Right ventricle myocardium superior (tissue), 1 donor: ENCODE results near the gene PDGFA. TPM values are rescaled to one million over a fixed set of nuclear protein-coding genes. Genes with fewer than 3 reads are reported as not detected.

Source experiments
- ATAC-seq: fragments of 200-7000 bp; cut with Tn5 transposase; one replicate; pipeline ENCODE4 v1.9.1; 2020; ENCODE audit warnings: mild to moderate bottlenecking; ENCODE audit not compliant: poor library complexity
- DNase-seq: peaks from one replicate; pipeline ENCODE4 v3.0.0-alpha.2; 2020
- intact Hi-C: fragments of 100-400 bp; cut with DNase I; formaldehyde crosslinking; loops from one replicate; pipeline ENCODE4 v1.11.2; 2022
- total RNA-seq: library from RNA; stranded (reverse); fragmentation: NEBNext Ultra II Directional; extraction: Animal tissue kit (Norgen Biotek cat#: 25700); gene quantifications from one replicate; pipeline ENCODE4 v1.2.1, GENCODE V29; 2021
- donor health status: DM: no; HTN: yes; CAD: no; lungs with severe emphysema.

Gene PDGFA
- total RNA-seq, 1 donor from 2014 or later, result 34.5 TPM

DNA sequence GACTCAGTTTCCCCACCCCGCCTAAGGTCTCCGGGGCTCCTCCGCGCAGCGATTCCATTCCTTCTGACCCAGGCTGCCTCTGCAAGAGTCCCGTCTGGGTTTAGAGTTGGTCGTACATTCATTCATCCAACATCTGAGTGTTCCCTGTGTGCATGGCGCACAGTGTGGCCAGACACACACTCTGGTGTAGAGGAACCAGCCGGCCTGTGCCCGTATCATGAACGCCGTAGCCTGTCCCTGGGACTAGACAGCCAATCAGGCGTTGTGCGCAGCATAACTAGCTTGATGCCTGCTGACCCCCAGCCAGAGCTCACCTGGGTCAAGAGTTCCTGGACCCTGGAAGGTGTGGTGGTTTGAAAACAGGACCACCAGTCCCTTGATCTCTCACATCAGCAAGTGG lies 20.9 kb upstream of the PDGFA start:
- intact Hi-C loops, result no loop called here
- ATAC-seq (no peak), DNase-seq (no peak)

DNA sequence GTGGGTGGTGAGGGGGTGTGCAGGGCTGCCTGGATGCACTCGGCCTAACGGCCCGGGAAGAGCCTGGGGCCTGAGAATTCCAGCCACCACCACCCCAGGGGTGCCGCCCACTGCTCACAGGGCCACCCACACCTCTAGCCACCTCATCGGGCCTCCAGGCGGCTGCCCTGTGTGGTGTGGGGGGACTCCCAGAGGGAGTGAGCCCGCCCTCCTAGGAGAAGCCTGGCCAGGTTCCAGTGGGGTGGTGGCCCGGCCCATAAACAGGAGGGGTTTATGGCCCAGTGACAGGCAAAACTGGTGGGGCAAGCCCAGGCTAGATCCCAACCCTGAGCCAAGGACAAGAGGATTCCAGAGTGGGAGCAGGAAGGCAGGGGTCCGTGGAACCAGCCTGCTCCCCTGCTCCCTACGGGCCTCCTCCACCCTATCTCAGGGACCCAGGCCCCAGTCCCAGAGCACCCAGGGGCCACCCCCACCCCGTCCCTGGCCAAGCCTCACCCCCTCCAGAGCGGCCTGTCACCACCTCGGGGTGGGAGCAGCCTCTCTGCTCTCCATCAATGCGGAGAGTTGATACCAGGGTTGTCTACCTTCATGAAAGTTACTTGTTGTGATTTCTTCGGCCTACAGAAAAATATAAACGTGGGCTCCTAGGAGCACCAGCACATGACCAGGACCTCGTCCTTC lies 20.2 kb upstream of the PDGFA start:
- intact Hi-C loops, result no loop called here
- ATAC-seq (peak; percentile 33), DNase-seq (no peak)

DNA sequence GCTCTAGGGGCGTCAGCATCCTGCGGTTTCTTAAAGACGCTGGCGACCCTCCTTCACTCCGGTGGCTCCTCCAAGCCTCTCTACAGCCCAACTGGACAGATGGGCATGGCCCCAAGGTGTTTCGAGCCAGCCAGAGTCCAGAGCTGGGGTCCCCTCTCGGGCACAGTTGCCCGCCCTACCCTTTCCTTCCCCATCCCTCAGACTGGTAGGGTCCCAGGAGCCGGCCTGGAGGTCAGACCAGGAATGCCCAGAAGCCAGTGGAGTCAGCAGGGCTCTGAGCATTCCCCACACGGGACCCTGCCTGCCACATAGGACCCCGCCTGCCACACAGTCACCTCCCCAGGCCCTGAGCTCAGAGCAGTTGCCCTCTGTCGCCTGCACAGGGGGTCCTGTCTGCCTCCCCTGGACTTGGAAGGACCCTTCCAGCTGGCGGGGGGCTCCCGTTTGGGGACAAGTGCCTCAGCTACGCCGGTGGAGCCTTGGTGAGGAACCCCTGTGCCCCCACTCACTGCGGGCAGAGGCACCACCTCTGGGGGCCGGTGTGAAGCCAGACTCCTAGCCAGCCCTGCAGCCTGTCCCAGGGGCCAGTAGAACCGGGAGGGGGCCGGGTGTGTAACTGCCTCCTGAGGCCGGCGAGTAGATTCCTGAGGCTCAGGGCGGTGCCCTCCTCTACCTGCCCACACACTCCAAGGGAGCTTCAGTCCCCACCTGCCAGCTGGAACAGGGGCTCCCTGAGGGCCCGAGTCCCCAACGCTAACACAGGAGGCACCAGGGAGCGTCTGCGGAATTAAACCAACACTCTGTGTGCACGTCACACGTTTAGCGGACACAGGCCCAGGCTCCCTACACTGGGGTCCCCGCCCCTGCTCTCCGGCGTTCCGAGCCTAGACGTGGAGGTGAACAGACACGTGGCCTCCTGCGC lies 19.4 kb upstream of the PDGFA start:
- DNase-seq, result no peak
- intact Hi-C loops, result no loop called here
- no peak for ATAC-seq

DNA sequence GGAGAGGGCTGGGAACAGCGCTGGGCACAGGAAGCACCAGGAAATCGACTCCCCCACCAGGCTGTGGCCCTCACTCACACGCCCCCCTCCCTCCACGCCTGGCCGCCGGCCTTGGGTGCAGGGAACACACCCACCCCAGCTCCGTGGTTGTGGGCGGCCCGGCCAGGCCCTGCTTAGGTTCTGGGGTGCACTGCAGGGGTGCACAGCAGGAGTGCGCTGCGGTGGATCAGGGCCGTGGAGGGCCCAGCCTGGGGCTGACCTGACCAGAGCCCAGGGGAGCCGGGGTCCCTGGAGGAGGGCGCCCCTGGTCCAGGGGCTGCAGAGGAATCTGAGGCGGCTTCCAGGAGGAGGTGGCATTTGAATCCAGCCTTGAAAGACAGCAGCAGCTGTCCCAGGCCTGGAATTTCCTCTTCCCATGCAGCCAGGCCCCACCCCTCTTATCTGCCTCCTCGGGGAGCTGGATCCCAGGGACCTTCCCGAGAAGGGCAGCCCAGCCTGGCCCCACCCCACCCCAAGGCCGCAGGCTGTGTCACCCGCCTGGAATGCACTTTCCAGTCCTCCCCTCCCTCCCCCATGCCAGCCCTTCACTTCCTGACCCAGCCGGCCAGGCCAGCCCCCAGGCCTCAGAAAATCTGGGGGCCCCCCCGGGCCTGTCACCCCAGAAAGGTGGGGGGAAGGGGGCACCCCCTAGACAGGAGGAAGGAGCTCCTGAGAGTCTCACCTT lies 18.4 kb upstream of the PDGFA start:
- ATAC-seq (peak; percentile 73), DNase-seq (peak; percentile 63)
- intact Hi-C loops, result no loop called here

DNA sequence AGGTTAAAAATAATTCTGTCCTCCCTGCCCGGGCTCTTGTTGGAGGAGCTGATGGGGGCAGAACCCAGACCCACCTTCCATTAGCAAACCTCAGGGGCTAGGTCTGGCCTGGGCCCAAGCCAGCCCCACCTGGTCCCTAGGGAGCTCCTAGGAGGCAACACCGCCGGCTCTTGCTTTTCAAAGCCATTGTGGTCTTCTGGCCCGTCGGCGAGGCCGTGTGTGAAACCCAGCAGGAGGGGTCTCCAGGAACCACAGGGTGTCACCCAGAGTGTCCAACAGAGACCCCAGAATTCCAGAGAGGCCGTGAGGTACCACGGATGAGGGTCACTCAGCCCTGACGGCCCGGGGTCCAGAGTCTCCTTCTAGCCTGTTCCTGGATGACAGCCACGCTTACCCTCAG lies 16.6 kb upstream of the PDGFA start:
- DNase-seq, result no peak
- ATAC-seq, result no peak
- intact Hi-C loops, result no loop called here

DNA sequence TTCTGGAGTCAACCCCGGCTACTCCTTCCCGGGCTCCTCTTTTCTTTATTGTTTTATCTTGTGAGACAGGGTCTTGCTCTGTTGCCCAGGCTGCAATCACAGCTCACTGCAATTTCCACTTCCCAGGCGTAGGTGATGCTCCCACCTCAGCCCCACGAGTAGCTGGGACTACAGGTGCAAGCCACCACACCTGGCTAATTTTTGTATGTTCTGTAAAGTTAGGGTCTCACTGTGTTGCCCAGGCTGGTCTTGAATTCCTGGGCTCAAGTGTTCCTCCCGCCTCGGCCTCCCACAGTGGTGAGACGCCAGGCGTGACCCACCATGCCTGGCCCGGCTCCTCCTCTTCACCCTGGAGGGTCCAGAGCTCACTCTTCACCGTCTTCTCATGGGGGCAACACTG lies 15.3 kb upstream of the PDGFA start:
- ATAC-seq, result no peak
- intact Hi-C loops, result no loop called here
- no peak for DNase-seq

DNA sequence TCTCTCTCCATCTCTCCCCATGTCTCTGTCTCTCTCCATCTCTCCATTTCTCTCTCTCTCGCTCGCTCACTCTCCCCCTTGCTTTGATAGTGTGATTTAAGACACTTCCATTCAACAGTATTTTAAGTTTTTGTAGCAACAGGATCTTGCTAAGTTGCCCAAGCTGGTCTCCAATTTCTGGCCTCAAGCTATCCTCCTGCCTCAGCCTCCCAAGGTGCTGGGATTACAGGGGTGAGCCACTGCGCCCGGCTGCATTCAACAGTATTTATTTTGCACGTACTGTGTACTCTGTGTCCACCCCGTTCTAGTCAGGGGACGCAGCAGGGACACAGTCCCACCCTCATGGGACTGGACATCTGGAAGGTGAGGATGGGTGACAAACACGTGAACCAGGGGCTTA lies 14.4 kb upstream of the PDGFA start:
- intact Hi-C loops, result no loop called here
- no peak for DNase-seq
- no peak for ATAC-seq

DNA sequence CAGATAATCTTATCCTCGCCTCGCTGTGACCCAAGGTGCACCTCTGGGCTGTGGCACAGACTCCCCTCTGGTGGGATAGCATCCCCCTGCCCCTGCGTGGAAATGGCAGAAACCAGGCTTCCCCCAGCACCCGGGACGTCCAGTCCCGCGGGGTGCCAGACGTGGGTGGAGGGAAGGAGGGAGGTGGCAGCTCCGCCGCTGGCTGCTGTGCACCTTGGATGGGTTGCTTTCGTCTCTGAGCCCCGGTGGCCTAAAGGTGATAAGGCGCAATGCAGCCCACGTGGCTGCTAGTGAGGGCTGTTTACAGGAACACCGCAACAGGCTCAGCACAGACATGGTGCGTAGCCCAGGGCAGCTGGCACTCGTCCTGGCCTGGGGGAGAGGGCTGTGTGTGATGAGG lies 13.6 kb upstream of the PDGFA start:
- DNase-seq, result no peak

DNA sequence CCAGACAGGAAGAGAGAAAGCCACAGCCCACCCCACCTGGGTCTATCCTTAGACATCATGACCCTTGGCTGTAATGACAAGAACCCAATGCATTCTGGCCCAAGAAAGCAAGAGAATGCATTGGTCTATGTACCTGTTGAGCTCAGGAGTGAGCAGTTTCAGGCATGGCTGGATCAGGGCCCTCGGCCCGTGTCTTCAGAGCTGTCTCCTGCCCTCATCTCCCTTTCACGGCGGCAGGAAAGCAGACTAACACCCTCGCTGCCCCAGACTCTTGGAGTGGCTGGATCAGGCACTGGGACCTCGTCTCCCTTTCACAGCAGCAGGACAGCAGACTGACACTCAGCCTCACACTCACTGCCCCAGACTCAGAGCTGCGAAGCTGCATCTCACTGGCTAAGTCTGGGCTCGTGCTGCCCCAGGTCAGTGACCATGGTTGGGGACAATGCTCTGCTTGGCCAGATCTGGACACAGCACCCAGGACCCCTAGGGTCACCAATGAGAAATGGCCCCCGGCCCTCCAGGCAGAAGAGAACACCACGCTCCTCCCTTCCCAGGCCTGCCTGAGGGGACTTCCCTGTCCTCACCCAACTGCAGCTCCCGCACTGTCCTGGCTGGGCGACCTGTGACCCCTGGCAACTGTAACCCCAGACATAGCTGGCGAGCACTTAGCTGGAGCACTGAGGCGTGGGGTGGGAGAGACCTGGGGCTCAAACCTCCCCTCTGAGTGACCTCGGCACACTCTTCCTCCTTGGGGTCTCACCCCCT lies 12.9 kb upstream of the PDGFA start:
- ATAC-seq, result no peak
- intact Hi-C loops, result no loop called here
- DNase-seq, result no peak

More for the DNA sequence above, 13.6 kb upstream of the PDGFA start:
- no peak for ATAC-seq
- intact Hi-C loops, result no loop called here

DNA sequence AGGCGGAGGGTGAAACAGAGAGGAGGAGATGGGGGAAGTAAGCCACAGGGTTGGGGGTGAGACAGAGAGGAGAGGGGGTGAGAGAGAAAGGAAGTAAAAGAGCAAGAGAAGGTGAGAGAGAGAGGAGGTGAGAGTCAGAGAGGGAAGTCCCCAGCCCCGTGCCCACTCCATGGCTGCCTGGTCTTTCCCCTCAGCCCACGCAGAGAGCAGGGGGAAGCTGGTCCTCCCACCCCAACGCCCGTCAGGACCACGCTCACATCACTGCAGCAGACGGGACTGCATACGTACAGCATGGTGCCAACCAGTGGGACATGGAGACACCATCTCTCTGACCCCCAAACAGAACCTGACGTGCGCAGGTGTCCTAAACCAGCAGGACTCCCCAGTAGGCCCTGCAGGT lies 12.1 kb upstream of the PDGFA start:
- intact Hi-C loops, result no loop called here
- ATAC-seq, result no peak
- no peak for DNase-seq

DNA sequence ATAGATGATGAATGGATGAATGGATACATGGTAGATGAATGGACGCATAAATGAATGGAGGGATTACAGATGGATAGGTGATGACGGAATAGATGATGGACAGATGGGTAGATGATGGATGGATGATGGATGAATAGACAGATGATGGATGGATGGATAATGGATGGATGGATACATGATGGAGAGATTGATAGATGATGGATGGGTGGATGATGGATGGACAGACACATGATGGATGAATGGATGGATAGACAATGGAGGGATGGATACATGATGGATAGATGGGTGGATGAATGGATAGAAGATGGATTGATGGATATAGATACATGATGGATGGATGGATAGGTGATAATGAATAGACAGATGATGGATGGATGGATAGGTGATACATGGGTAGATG lies 8.8 kb upstream of the PDGFA start:
- intact Hi-C loops, result loop anchor here (10.0 kb wide), 1 partner anchor 116 kb away; no protein-coding TSS in a partner anchor
- no peak for ATAC-seq
- DNase-seq, result no peak

DNA sequence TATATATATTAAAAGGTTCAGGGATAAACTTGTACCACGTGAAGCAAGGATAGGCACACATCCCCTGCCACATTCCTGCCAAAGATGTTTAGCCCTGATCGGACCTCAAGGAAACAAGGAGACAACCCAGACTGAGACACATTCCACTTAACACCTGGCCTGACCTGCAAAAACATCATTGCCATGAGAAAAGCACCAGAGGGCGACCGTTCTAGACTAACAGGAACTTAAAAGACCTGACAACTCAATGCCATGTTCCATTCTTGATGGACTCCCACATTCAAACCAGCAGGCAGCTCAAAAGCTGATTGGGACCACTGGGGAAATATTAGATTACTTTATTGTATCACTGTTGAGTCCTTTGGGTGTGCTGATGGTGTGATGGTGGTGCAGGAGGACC lies 8.1 kb upstream of the PDGFA start:
- no peak for DNase-seq
- no peak for ATAC-seq
- intact Hi-C loops, result loop anchor here (10.0 kb wide), 1 partner anchor 117 kb away; no protein-coding TSS in a partner anchor

DNA sequence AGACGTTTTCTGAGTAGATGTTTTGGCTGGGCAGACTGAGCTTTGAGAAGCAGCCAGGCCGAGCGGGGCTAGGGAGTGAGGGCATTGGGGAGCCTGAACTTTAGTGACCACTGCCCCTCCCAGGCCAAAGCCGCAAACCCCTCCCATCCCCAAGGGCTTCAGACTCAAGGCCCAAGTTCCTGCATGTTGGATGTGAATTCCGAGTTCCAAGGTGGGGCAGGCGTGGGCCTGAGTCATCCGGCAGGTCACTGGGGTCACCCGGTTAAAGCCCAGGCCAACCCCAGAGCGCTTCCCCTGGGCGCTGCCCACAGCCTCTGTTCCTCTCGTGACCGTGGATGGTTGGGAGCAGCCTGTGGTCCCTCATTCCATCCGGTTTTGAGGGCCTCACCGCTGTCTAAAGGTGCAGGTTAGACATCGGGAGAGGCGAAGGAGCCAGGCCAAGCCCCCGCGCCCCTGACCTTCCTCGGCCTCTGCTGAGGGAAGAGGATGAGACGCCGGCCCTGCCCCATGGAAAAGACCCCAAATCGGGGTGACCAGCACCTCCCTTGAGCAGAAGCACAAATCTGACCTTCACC lies 6.9 kb upstream of the PDGFA start:
- intact Hi-C loops, result loop anchor here (10.0 kb wide), 1 partner anchor 118 kb away; no protein-coding TSS in a partner anchor
- no peak for DNase-seq
- no peak for ATAC-seq

DNA sequence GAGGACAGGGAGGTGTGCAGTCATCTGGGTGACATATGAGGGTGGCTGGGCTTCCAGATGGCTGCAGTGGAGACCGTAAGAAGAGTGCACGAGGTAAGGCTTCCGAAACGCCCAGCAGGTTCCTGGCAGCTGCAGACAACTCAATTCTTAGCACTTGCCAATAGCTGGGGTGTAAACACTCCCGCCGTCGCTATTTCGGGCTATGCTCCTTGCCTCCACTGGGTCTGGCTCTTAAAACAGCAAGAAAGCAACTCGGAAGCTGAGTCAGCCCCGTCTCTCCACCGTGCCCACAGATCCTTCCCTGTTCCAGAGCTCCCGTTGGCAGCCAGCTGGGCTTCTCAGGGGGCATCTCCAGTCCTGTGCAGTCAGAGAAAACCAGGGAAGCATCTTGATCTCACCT lies 6.1 kb upstream of the PDGFA start:
- intact Hi-C loops, result loop anchor here (10.0 kb wide), 1 partner anchor 119 kb away; no protein-coding TSS in a partner anchor
- DNase-seq, result no peak
- ATAC-seq, result no peak

DNA sequence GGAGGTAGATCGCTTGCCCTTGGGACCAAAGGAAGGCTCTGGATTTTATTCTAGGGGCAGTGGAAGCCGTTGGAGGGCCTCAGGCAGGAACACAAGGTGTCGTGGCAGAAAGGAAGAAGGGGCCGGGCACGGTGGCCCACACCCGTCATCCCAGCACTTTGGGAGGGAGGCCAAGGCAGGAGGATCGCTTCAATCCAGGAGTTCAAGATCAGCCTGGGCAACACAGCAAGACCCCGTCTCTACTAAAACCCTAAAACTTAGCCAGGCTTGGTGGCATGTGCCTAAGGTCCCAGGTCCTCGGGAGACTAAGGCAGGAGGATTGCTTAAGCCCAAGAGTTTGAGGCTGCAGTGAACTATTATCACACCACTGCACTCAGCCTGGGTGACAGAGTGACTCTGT lies 5.2 kb upstream of the PDGFA start:
- intact Hi-C loops, result loop anchor here (5.0 to 10.0 kb wide), 3 partner anchors 120 to 208 kb away; no protein-coding TSS in a partner anchor
- no peak for DNase-seq
- ATAC-seq, result no peak

DNA sequence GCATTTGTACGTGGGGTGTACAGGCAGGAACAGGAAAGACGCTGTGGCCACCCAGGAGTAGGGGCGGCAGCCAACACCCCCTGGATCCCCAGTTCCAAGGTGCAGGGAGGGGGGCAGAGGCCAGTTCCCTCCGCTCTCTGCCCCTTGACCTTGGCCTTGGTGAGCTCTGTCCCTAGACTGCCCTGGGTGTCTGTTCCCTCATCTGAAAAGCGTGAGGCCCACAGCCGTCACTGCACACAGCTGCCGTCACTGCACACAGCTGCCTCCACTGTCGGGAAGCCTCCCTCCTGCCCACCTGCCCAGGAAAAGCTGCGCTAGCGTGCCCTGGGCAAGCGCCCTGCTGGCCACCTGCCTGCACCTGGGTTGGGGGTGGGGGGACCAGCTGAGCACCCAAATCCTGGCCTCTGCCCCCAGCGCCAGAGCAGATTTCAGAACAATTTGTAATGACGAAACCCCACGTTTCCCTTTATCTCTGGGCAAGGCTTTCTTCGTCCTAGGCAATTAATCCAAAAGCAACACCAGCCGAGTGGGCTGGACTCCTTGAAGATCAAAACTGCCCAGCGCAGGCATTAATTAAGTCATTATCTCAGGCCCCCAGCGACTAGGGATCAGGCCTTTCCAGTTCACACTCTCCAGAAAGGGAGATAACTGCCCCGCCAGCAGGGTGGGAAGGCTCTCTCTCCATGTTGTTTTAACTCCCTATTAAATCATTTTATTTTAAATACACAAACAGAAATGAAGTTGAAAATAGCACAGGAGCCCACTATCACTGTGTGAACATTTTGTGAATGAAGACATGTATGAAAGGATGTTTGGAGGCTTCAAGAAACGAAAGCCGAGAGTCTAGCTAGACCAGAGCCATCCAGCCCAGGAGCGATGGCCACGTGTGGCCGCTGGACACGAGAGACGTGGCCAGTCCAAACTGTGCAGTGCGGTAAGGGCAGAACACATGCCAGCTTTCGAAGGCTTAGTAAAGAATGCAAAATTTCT lies 4.0 kb upstream of the PDGFA start:
- intact Hi-C loops, result loop anchor here (5.0 to 10.0 kb wide), 3 partner anchors 121 to 209 kb away; no protein-coding TSS in a partner anchor
- no peak for DNase-seq
- no peak for ATAC-seq

DNA sequence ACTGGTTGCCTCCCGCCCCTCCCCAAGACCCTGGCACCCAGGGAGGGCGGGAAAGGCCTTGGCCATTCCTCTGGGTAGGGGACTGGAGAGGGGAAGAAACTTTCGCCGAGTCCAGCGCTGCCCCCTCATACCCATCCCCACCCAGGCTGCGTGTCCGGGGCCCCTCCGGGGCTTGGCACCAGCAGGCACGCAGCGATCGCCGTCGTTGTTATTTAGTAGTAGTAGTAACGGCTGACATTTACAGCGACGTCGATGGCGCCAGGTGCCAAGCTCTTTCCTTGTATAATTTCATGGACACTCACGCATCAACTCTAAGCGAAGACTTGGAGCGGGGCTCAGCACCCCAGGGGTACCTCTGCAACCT lies 3.3 kb upstream of the PDGFA start:
- ATAC-seq (peak; percentile 0), DNase-seq (no peak)
- intact Hi-C loops, result loop anchor here (5.0 to 10.0 kb wide), 3 partner anchors 122 to 209 kb away; no protein-coding TSS in a partner anchor
